Stimulated activated naive B cell treated with anti-CD40 and anti-IgM and Interleukin-4, amounts not matched to agents 10 μg/mL and 1 μg/mL and 100 μg/mL, for 72 hours (primary cell): ENCODE measurements around the gene CYP1B1.

ENCODE experiments used
- ATAC-seq, 2 donors: fragments of 150-1000 bp; cut with Tn5 transposase; replicated peaks; 2 replicates each; pipeline ENCODE4 v1.10.0; 2021; ENCODE audit warnings: moderate library complexity in 1 of 2
- DNase-seq: peaks from one replicate; pipeline ENCODE4 v3.0.0; 2021
- H3K27ac Mint-ChIP-seq: one replicate; pipeline ENCODE4 v1.8.0; 2022; ENCODE audit warnings: mild to moderate bottlenecking, mixed read lengths
- H3K27me3 Mint-ChIP-seq, 2 donors: one replicate each; pipeline ENCODE4 v1.8.0; 2022; ENCODE audit warnings: mixed read lengths in 2 of 2
- H3K36me3 Mint-ChIP-seq, 2 donors: one replicate each; pipeline ENCODE4 v1.8.0; 2022; ENCODE audit warnings: mixed read lengths in 2 of 2, mild to moderate bottlenecking in 1 of 2
- H3K4me1 Mint-ChIP-seq, 2 donors: one replicate each; pipeline ENCODE4 v1.8.0; 2022; ENCODE audit warnings: mixed read lengths in 2 of 2, mild to moderate bottlenecking in 1 of 2
- H3K4me3 Mint-ChIP-seq, 2 donors: one replicate each; pipeline ENCODE4 v1.8.0; 2022; ENCODE audit warnings: mild to moderate bottlenecking in 2 of 2, mixed read lengths in 2 of 2, moderate library complexity in 1 of 2
- H3K9me3 Mint-ChIP-seq, 2 donors: one replicate each; pipeline ENCODE4 v1.8.0; 2022; ENCODE audit warnings: mixed read lengths in 2 of 2, mild to moderate bottlenecking in 1 of 2

CYP1B1 gene

DNA sequence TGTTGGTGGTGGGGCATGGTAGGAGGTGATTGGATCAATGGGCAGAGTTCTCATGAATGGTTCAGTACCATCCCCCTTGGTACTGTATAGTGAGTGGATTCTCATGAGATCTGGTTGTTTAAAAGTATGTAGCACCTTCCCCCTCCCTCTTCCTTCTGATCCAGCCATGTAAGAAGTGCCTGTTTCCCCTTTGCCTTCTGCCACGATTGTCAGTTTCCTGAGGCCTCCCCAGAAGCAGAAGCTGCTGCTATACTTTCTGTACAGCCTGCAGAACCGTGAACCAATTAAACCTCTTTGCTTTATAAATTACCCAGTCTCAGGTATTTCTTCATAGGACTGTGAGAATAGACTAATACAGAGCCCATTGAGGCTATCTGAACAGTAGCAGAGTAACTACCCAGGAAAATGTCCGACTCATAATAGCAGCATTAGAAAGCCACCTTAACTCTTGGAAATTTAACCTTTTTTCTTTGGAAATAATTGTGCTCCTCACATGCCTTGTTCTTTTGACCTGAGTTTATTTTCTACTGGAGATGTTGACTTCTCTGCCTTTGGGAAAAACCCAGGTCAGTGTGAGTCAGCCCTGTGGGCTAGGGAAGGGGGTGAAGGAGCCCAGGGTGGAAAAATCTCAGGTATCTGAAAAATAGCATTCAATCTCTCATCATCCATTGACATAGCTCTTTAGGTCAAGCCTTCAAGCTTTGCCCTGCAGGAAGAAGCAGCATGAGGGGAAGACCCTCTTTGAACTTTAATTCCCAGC is 18.1 kb downstream of the CYP1B1 start:
- peaks cover 0 to 4% of the 10 kb centered on the region in 2 donors for H3K9me3 Mint-ChIP-seq
- H3K27ac Mint-ChIP-seq = peak overlapping the region; percentile 57
- ATAC-seq = peak in 1 of 2 donors; percentile 56
- no peak for DNase-seq
- peaks cover 9 to 31% of the 10 kb centered on the region in 2 donors for H3K27me3 Mint-ChIP-seq
- H3K4me1 Mint-ChIP-seq = peaks cover 12 to 17% of the 10 kb centered on the region in 2 donors
- no peak overlapping the region for H3K4me3 Mint-ChIP-seq
- H3K36me3 Mint-ChIP-seq = peaks cover 4 to 13% of the 10 kb centered on the region in 2 donors

DNA sequence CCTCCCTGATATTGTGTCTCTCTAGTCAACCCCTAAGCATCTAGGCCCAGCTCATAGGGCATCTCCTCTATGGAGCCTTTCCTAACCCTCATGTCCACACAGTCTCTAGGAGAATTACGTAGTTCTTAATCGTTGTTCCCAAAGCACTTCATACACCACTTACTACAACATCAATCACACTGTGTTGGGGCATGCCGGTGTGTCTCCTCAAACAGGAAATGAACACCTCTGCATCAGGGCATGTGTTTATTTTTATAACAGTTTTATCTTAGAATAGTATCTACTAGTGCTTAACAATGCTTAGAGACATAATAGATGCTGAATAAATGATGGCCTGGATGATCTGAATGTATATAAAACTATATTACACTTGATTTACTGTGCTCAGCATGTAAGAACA is 19.7 kb downstream of the CYP1B1 start:
- no peak for ATAC-seq
- Mint-ChIP-seq H3K27ac (no peak overlapping the region), H3K36me3 (peaks cover 0 to 4% of the 10 kb centered on the region in 2 donors), H3K9me3 (no peaks in the 10 kb centered on the region), H3K4me1 (peaks cover 12 to 17% of the 10 kb centered on the region in 2 donors), H3K27me3 (peaks cover 8 to 30% of the 10 kb centered on the region in 2 donors), H3K4me3 (no peak overlapping the region)
- DNase-seq = no peak

DNA sequence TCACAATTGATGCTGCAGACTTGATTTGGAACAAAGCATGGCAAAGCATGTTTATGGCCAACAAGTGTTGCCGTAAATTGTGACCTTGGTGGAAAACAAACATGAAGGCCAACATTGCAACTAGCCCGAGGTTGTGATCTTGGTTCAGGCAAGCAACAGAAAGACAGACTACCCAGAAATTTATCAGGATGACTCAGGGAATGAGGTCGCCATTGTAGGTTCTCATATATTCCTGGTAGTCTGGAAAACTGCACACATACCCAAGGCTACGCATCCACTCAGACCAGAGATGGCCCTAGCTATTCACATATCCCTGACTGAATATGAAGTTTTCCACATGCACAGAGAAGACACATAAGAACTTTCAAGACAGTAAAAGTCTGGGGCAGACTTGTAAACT is 30.1 kb downstream of the CYP1B1 start:
- Mint-ChIP-seq H3K4me3 (no peak overlapping the region), H3K27me3 (peaks cover 7 to 62% of the 10 kb centered on the region in 2 donors), H3K9me3 (peaks cover 2 to 11% of the 10 kb centered on the region in 2 donors), H3K4me1 (no peaks in the 10 kb centered on the region), H3K27ac (no peak overlapping the region), H3K36me3 (peaks cover 8 to 9% of the 10 kb centered on the region in 2 donors)
- DNase-seq = no peak
- ATAC-seq = no peak

DNA sequence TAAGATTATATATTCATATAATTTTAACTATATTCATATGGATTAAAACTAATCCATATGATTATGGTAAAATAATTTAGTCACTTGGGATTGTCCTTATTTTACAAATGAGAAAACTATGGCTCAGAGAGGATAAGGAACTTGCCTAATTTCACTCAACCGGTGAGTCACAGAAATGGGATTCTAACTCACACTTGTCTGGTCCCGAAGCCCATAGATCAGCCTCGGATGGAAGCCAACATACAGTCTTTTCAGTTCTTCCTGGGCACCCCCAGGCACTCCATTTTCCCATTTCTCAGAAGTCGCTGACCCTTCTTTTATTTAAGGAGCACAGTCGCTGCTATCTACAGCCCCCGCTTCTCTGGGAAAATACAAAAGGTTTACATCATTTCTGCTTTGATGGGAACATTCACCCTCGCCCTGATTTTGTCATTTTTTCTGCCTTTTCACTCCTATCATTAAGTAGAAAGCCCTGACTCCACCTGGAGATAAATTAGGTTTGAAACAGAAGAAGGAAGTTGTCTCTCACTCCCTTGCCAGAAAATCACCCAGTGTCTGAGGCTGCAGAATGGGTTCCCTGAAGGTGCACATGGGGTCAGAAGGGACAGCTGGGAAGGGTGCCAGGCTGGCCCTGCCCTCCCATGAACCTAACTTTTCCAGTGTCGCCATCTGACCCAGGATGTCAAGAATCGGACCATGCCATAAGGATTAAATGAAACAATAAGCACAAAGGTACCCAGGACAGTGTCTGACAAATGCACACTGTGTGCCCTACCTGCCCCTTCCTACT is 36.6 kb downstream of the CYP1B1 start:
- peaks cover 7 to 13% of the 10 kb centered on the region in 2 donors for H3K4me1 Mint-ChIP-seq
- H3K36me3 Mint-ChIP-seq = peaks cover 7 to 9% of the 10 kb centered on the region in 2 donors
- no peak overlapping the region for H3K27ac Mint-ChIP-seq
- H3K9me3 Mint-ChIP-seq = peaks cover 0 to 11% of the 10 kb centered on the region in 2 donors
- peaks cover 38 to 61% of the 10 kb centered on the region in 2 donors for H3K27me3 Mint-ChIP-seq
- ATAC-seq (no peak), DNase-seq (no peak)
- no peak overlapping the region for H3K4me3 Mint-ChIP-seq

DNA sequence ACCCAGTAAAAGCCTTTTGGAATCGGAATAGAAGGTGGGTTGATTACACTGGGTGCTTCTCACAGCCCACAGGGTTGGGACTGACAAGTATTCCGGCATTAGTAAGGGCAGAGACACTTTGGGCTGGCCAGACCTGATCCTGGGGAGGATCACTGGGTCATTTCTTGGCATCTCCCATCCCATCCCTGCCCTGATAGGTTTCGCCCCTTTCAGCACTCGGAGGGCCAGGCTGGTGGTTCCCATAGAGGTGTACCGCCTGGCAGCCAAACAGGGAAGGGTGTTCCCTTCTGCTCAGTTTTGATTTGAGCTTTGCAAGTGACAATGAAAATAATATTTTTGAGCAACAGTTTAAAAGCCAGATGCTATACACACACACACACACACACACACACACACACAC is 37.3 kb downstream of the CYP1B1 start:
- Mint-ChIP-seq H3K36me3 (peaks cover 7 to 13% of the 10 kb centered on the region in 2 donors), H3K27ac (no peak overlapping the region), H3K9me3 (peaks cover 0 to 11% of the 10 kb centered on the region in 2 donors), H3K4me1 (peaks cover 7 to 13% of the 10 kb centered on the region in 2 donors), H3K4me3 (peak overlapping the region in 1 of 2 donors; percentile 86), H3K27me3 (peaks cover 40 to 58% of the 10 kb centered on the region in 2 donors)
- no peak for DNase-seq
- ATAC-seq = no peak

DNA sequence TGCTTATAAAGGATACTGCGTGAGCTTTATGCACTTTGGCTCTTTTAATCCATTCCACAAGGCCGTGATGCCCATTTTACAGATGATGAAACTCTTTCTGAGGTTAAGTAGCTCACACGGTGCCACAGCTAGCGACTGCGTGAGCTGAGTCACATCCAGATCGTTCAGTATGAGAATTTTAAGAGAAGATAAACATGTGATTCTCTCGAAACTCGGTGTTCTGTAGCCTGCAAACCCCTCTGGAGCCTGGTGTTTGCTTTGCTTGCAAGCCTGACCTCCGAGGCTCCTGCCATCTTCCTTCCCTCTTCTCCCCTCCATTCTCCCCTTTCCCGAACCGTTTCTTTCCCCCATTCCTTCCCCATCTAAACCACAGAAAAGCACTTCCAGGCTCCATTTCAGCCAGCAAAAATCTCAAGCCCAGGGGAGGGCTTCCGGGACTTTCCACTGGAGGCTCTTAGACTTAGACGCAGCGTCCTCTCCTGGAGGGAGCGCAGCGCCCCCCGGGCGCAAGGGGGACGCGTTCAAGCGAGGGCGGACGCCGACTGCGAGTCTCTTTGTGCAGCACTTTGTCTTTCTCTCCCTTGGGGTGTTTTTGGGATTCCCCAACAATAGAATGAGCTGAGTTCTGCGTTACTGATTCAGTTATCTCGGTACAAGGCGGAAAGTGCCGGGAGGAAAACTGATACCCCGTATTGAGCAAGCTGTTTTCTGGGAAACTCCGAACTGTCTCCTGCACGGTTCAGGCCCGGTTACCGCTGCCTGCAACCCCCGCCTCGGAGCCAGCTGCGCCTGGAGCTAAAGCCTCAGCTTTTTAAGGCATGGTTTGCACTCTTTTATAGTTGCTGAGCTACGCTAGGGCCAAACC is 38.0 kb downstream of the CYP1B1 start:
- Mint-ChIP-seq H3K36me3 (peaks cover 6 to 7% of the 10 kb centered on the region in 2 donors), H3K9me3 (peaks cover 0 to 5% of the 10 kb centered on the region in 2 donors), H3K27me3 (peaks cover 36 to 51% of the 10 kb centered on the region in 2 donors), H3K27ac (peak overlapping the region; percentile 95), H3K4me1 (peaks cover 10 to 13% of the 10 kb centered on the region in 2 donors), H3K4me3 (peak overlapping the region; percentile 81 to 86)
- ATAC-seq (peak; percentile 91 to 92), DNase-seq (peak; percentile 60)

DNA sequence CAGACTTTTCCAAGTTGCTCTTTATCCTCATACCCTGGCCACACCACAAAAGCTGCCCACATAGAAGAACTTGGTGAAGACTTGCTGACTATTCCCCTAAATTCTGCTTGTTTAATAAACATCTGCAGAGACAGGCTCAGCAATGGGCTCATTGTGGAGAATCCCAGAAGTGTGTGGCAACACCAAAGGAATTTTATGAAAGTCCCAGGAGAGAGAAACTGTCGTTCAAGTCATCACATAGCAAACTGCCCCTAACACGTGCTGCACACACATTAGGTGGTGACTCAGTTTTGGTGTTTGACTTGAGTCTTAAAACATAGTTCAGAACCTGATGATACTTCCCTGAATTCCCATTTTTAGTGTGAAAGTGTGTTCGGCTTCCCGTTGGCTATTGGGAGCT is 38.6 kb downstream of the CYP1B1 start:
- no peak overlapping the region for H3K27ac Mint-ChIP-seq
- peaks cover 3 to 5% of the 10 kb centered on the region in 2 donors for H3K36me3 Mint-ChIP-seq
- peaks cover 33 to 46% of the 10 kb centered on the region in 2 donors for H3K27me3 Mint-ChIP-seq
- no peak for ATAC-seq
- peaks cover 0 to 2% of the 10 kb centered on the region in 2 donors for H3K9me3 Mint-ChIP-seq
- H3K4me3 Mint-ChIP-seq = no peak overlapping the region
- peaks cover 10 to 13% of the 10 kb centered on the region in 2 donors for H3K4me1 Mint-ChIP-seq
- DNase-seq = no peak

DNA sequence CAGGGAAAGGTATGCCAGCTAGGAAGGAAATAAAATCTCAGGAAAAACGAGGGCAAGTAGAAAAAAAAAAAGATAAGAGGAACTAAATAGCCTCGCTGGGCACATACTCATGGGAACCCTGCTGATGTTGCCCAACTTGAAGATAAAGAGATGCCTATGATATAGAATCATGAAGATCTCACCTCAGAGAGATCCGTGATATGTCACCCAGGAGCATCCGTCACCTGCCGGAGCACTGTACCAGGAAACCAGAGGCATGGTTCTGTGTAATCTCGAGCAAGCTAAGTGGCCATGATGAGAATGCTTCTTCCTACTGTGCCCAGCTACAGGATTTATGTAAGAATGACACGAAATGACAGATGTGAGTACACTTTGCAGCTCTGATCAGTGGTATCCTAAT is 40.0 kb downstream of the CYP1B1 start:
- H3K9me3 Mint-ChIP-seq = no peaks in the 10 kb centered on the region
- no peak overlapping the region for H3K27ac Mint-ChIP-seq
- H3K36me3 Mint-ChIP-seq = peaks cover 2 to 13% of the 10 kb centered on the region in 2 donors
- peaks cover 11 to 13% of the 10 kb centered on the region in 2 donors for H3K4me1 Mint-ChIP-seq
- ATAC-seq (no peak), DNase-seq (no peak)
- peaks cover 33 to 43% of the 10 kb centered on the region in 2 donors for H3K27me3 Mint-ChIP-seq
- no peak overlapping the region for H3K4me3 Mint-ChIP-seq

DNA sequence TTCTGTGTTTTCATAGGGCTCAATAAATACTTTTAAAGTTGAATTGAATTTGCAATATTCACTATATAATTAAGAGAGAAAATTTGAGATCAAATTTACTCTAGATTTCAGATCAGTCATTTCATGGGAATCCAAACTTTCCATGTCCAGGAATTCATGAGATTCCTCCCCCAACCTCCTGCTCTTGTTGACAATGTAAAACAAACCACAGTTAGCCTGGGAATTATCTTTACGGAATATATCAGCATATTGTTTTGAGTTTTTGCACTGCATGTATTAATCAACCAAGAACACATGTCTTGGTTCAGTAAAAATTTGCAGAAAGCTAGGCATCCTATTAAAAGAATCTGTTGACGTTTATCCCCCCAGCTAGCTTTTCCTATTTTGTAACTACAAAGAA is 42.3 kb downstream of the CYP1B1 start:
- Mint-ChIP-seq H3K4me3 (no peak overlapping the region), H3K27ac (no peak overlapping the region), H3K36me3 (peaks cover 6 to 17% of the 10 kb centered on the region in 2 donors), H3K9me3 (no peaks in the 10 kb centered on the region), H3K27me3 (peaks cover 23 to 33% of the 10 kb centered on the region in 2 donors), H3K4me1 (peaks cover 9 to 11% of the 10 kb centered on the region in 2 donors)
- DNase-seq (no peak), ATAC-seq (no peak)

DNA sequence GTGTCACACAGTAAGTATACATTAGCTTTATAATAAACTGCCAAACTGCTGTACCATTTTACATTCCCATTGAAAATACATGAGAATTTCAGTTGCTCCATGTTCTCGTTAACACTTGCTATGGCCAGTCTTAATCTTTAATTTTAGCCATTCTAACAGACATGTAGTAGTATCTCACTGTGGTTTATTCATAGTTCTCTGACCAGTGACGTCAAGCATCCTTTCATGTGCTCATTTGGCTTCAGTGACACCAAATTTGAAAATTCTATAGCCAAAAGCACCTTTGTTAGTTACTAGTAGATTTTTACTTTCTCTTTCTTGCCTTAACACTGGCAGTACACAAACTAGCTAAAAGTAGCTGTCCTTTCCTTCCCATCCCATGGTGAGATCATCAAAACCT is 43.0 kb downstream of the CYP1B1 start:
- no peak overlapping the region for H3K27ac Mint-ChIP-seq
- H3K4me1 Mint-ChIP-seq = peaks cover 4 to 6% of the 10 kb centered on the region in 2 donors
- ATAC-seq (no peak), DNase-seq (no peak)
- no peak overlapping the region for H3K4me3 Mint-ChIP-seq
- H3K9me3 Mint-ChIP-seq = no peaks in the 10 kb centered on the region
- H3K27me3 Mint-ChIP-seq = peaks cover 20 to 31% of the 10 kb centered on the region in 2 donors
- peaks cover 4 to 17% of the 10 kb centered on the region in 2 donors for H3K36me3 Mint-ChIP-seq

DNA sequence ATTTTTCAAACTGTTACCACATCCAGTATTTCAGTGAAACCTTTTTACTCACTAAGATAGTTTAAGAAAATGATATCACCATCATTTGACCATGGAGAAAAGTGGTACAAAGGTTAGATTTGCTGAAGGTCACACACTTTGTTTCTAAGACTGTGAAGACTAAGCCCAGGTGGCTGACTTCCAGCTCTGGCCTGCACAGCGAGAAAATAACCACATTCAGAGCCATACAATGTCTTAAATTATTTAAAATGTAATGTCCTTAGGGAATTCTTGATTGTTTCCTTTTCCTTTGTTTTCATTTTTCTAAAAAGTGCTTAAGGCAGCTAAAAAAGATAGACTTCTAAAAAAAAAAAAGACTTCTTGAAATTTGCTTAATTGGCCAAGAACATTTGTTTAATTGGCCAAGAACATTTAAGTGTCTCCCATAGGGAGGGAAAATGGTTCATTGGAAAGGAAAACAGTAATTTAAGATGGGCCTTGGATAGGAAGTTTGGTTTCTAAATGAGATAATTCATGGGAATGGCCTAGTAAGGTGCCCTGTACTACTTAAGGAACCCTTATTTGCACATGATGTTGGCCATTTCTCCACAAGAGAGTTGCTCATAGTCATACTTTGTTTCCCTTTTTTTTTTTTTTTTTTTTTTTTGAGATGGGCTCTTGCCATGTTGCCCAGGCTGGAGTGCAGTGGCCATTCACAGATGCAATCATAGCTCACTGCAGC is 45.2 kb downstream of the CYP1B1 start:
- Mint-ChIP-seq H3K36me3 (peaks cover 4 to 17% of the 10 kb centered on the region in 2 donors), H3K27me3 (peaks cover 5 to 23% of the 10 kb centered on the region in 2 donors), H3K27ac (no peak overlapping the region), H3K4me3 (no peak overlapping the region), H3K9me3 (no peaks in the 10 kb centered on the region), H3K4me1 (peaks cover 0 to 4% of the 10 kb centered on the region in 2 donors)
- DNase-seq (no peak), ATAC-seq (no peak)

DNA sequence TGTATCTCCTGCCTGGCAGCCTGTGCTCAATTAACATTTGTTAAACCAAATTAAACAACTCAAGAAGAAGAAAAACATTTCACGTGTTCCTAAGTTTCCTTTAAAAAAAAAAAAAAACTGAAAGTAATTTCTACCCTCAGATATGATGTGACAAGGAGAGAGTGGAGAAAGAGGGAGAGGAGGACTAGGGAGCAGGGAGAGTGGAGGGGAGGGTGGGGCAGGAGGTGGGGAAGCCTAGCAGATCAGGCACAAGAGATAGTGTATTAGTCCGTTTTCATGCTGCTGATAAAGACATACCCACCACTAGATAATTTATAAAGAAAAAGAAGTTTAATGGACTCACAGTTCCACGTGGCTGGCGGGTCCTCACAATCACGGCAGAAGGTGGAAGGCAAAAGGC is 46.4 kb downstream of the CYP1B1 start:
- no peak overlapping the region for H3K27ac Mint-ChIP-seq
- H3K36me3 Mint-ChIP-seq = peaks cover 4 to 17% of the 10 kb centered on the region in 2 donors
- H3K4me3 Mint-ChIP-seq = no peak overlapping the region
- DNase-seq (no peak), ATAC-seq (no peak)
- H3K9me3 Mint-ChIP-seq = no peaks in the 10 kb centered on the region
- H3K27me3 Mint-ChIP-seq = peaks cover 3 to 23% of the 10 kb centered on the region in 2 donors
- H3K4me1 Mint-ChIP-seq = peaks cover 0 to 4% of the 10 kb centered on the region in 2 donors

DNA sequence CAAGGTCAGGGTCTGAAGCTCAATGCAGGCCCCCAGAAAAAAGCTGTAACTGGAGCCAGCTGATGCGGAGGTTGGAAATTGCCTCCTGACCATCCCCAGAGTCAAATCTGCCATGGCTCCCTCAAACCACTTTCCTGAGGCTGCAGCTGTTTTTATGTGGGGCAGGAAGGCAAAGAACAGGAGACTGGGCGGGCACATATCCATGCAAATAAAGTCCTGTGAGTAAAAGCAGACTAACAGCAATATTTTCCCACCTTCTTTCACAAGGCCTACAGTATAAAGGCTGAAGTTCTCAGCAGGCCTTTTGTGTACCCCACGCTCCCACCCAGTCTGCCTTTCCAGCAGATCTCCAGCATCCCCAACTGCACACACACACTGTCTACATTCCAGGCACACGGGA is 47.1 kb downstream of the CYP1B1 start:
- peaks cover 0 to 23% of the 10 kb centered on the region in 2 donors for H3K27me3 Mint-ChIP-seq
- H3K27ac Mint-ChIP-seq = no peak overlapping the region
- no peak overlapping the region for H3K4me3 Mint-ChIP-seq
- DNase-seq = no peak
- H3K36me3 Mint-ChIP-seq = peaks cover 4 to 14% of the 10 kb centered on the region in 2 donors
- H3K9me3 Mint-ChIP-seq = no peaks in the 10 kb centered on the region
- peaks cover 0 to 4% of the 10 kb centered on the region in 2 donors for H3K4me1 Mint-ChIP-seq
- ATAC-seq = no peak
